IPS-15b (cell line): ENCODE results near the gene AMFR.
"Not testable (repeated sequence)": the region's sequence is repeated elsewhere in the genome, so short reads cannot be mapped to it uniquely, and the experiment has no call there.

ENCODE experiments used
- H3K27me3 ChIP-seq: one replicate; pipeline ENCODE4 v1.6.1; 2013; ENCODE audit warnings: low read length; ENCODE audit not compliant: control insufficient read depth, insufficient read depth
- H3K36me3 ChIP-seq: one replicate; pipeline ENCODE4 v1.6.1; 2013; ENCODE audit warnings: low read length; ENCODE audit not compliant: control insufficient read depth, insufficient read depth
- H3K4me1 ChIP-seq: one replicate; pipeline ENCODE4 v1.6.1; 2013; ENCODE audit warnings: mild to moderate bottlenecking, low read length; ENCODE audit not compliant: control insufficient read depth, insufficient read depth
- H3K4me3 ChIP-seq: one replicate; pipeline ENCODE4 v1.5.1; 2013; ENCODE audit warnings: low read depth, low read length
- H3K9ac ChIP-seq: one replicate; pipeline ENCODE4 v1.6.1; 2013; ENCODE audit warnings: low read depth, mild to moderate bottlenecking, low read length
- H3K9me3 ChIP-seq: one replicate; pipeline ENCODE4 v1.6.1; 2013; ENCODE audit warnings: mild to moderate bottlenecking, low read length; ENCODE audit not compliant: control insufficient read depth, insufficient read depth

AMFR gene

GRCh38 chr16:56408379-56409098 lies 16.8 kb downstream of the AMFR start:
- H3K9me3 ChIP-seq, result no peaks in the 10 kb centered on the region
- H3K4me1 ChIP-seq, result no peaks in the 10 kb centered on the region
- no peak overlapping the region for H3K9ac ChIP-seq
- H3K36me3 ChIP-seq, result peaks cover 14% of the 10 kb centered on the region
- no peaks in the 10 kb centered on the region for H3K27me3 ChIP-seq
- H3K4me3 ChIP-seq, result no peak overlapping the region

GRCh38 chr16:56405977-56406672 lies 19.2 kb downstream of the AMFR start:
- Histone ChIP-seq H3K36me3 (peaks cover 20% of the 10 kb centered on the region), H3K27me3 (no peaks in the 10 kb centered on the region), H3K9ac (no peak overlapping the region), H3K4me1 (no peaks in the 10 kb centered on the region), H3K9me3 (no peaks in the 10 kb centered on the region), H3K4me3 (no peak overlapping the region)

DNA sequence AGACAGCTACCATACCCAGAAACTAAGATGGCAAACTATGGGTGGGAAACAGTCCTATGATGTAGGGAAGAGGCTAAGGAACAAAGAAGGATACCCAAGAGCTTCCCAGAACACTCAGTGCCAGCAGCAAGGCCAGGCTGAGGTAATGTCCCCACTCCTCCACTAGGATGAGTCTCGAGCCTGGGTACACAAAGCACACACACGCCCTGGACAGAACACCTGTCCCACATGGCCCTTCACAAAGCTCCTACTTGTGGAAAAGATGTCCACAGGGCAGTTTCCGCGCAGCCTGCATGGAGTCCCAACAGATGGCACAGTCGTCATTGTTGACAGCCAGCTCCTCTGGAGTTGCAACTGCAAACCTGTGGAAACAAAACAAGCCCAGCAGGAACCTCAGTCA lies 23.9 kb downstream of the AMFR start:
- Histone ChIP-seq H3K9ac (no peak overlapping the region), H3K4me1 (no peaks in the 10 kb centered on the region), H3K27me3 (no peaks in the 10 kb centered on the region), H3K4me3 (no peak overlapping the region), H3K9me3 (no peaks in the 10 kb centered on the region), H3K36me3 (peaks cover 9% of the 10 kb centered on the region)

GRCh38 chr16:56400458-56400857 lies 24.9 kb downstream of the AMFR start:
- Histone ChIP-seq H3K9me3 (no peaks in the 10 kb centered on the region), H3K36me3 (peaks cover 9% of the 10 kb centered on the region), H3K4me3 (no peak overlapping the region), H3K9ac (no peak overlapping the region), H3K4me1 (no peaks in the 10 kb centered on the region), H3K27me3 (no peaks in the 10 kb centered on the region)

DNA sequence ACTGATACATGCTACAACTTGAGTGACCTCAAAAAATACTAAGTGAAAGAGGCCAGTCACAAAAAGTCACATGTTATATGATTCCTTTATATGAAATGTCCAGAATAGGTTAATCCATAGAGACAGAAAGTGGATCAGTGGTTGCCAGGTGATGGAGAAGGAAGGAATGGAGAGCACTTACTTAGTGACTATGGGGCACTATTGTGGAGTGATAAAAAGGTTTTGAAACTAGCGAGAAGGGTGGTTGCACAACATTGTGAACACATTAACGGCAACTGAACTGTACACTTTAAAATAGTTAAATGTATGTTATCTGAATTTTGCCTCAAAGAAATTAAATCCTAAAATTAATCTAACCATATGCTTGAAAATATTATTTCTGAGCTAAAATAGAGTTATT lies 25.9 kb downstream of the AMFR start:
- H3K9ac ChIP-seq, result no peak overlapping the region
- H3K27me3 ChIP-seq, result no peaks in the 10 kb centered on the region
- H3K9me3 ChIP-seq, result no peaks in the 10 kb centered on the region
- no peaks in the 10 kb centered on the region for H3K4me1 ChIP-seq
- H3K4me3 ChIP-seq, result no peak overlapping the region
- peaks cover 6% of the 10 kb centered on the region for H3K36me3 ChIP-seq

GRCh38 chr16:56399047-56399446 lies 26.3 kb downstream of the AMFR start:
- no peaks in the 10 kb centered on the region for H3K9me3 ChIP-seq
- no peaks in the 10 kb centered on the region for H3K4me1 ChIP-seq
- H3K36me3 ChIP-seq, result peaks cover 6% of the 10 kb centered on the region
- H3K4me3 ChIP-seq, result no peak overlapping the region
- H3K27me3 ChIP-seq, result no peaks in the 10 kb centered on the region
- H3K9ac ChIP-seq, result no peak overlapping the region

DNA sequence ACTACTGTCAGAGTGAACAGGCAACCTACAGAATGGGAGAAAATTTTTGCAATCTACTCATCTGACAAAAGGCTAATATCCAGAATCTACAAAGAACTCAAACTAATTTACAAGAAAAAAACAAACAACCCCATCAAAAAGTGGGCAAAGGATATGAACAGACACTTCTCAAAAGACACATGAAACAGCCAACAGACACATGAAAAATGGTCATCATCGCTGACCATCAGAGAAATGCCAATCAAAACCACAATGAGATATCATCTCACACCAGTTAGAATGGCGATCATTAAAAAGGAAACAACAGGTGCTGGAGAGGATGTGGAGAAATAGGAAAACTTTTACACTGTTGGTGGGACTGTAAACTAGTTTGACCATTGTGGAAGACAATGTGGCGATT lies 28.6 kb downstream of the AMFR start:
- H3K4me3 ChIP-seq, H3K27me3 ChIP-seq, H3K36me3 ChIP-seq, H3K4me1 ChIP-seq, H3K9me3 ChIP-seq, H3K9ac ChIP-seq: not testable (repeated sequence)

DNA sequence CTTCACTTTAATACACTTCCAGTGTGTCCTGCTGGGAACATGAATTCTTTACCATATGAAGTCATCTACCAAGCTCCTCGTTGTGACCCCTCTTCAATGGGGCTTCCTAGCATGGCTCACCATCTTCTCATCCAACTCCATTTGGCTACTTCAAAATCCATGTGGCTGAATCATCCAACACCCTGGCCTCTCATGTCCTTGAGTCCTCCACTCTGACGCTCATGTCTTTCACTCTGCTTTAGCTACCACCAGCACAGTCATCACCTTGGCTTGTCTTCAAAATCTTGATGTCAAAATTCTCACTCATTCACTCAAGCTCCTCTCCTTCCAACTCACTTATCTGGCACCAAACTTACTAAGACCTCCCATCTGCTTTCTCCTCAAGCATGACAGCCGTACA lies 35.8 kb downstream of the AMFR start:
- Histone ChIP-seq H3K4me3 (no peak overlapping the region), H3K9me3 (no peaks in the 10 kb centered on the region), H3K27me3 (no peaks in the 10 kb centered on the region), H3K36me3 (peaks cover 15% of the 10 kb centered on the region), H3K9ac (no peak overlapping the region), H3K4me1 (no peaks in the 10 kb centered on the region)

DNA sequence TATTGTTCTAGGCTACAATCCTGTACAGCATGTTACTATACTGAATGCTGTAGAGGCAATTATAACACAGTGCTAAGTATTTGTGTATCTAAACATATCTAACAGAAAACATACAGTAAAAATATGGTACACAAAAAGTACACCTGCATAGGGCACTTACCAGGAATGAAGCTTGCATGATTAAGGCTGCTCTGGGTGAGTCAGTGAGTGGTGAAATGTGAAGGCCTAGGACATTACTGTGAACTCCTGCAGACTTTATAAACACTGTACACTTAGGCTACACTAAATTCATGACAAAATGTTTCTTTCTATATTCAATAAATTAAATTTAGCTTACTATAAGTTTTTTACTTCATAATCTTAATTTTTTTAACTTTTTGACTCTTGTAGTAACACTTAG lies 37.1 kb downstream of the AMFR start:
- no peak overlapping the region for H3K4me3 ChIP-seq

GRCh38 chr16:56387396-56387795 lies 37.9 kb downstream of the AMFR start:
- Histone ChIP-seq H3K27me3 (no peaks in the 10 kb centered on the region), H3K9ac (no peak overlapping the region), H3K4me1 (no peaks in the 10 kb centered on the region), H3K4me3 (no peak overlapping the region), H3K36me3 (peaks cover 15% of the 10 kb centered on the region), H3K9me3 (no peaks in the 10 kb centered on the region)

More for the DNA sequence above, 37.1 kb downstream of the AMFR start:
- Histone ChIP-seq H3K4me1 (no peaks in the 10 kb centered on the region), H3K9me3 (no peaks in the 10 kb centered on the region), H3K36me3 (peaks cover 15% of the 10 kb centered on the region), H3K27me3 (no peaks in the 10 kb centered on the region), H3K9ac (no peak overlapping the region)

DNA sequence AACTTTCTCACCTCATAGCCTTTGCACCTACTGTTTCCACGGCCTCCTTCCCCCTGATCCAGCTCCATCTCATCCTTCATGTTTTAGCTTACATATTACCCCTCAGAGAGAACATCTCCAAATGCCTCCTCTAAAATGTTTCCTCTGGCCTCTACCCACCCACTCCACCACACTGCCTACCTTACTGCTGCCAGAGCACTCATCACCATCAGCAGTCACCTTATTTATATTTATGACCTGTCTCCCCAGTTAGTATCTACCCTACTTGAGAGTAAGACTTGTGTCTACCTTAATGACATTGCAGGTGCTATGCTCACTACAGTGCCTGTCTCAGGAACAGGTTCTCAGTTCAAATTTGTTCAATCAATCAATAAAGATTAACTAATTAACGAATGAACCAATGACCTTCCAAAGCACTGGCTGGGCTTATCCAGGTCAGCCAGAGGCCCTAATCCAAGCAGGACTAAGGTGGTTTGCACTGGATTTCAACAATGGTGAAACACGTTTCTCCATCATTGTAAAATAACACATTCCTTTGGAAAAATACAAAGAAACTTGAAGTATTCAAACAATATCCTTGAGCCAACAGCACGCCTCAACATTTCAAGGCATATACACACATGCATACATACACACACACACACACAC lies 41.1 kb downstream of the AMFR start:
- Histone ChIP-seq H3K9ac (no peak overlapping the region), H3K27me3 (no peaks in the 10 kb centered on the region), H3K4me3 (no peak overlapping the region), H3K4me1 (no peaks in the 10 kb centered on the region), H3K36me3 (peaks cover 16% of the 10 kb centered on the region), H3K9me3 (peaks cover 8% of the 10 kb centered on the region)

- H3K9ac ChIP-seq, result no peak overlapping the region
- H3K4me3 ChIP-seq, result no peak overlapping the region
- H3K4me1 ChIP-seq, result no peaks in the 10 kb centered on the region
- peaks cover 8% of the 10 kb centered on the region for H3K9me3 ChIP-seq
- peaks cover 16% of the 10 kb centered on the region for H3K36me3 ChIP-seq
- H3K27me3 ChIP-seq, result no peaks in the 10 kb centered on the region
These were observed 42.4 kb downstream of the AMFR start for GRCh38 chr16:56382901-56383355.
